DMS 273 (cell line): ENCODE data around the gene CD68.
"Not testable (repeated sequence)": the region's sequence is repeated elsewhere in the genome, so short reads cannot be mapped to it uniquely, and the experiment has no call there.

Experiments
- DNase-seq: peaks from one replicate; lab custom pipeline; 2025; ENCODE audit not compliant: unreplicated experiment; lab: John Stamatoyannopoulos, UW

CD68 gene

DNA sequence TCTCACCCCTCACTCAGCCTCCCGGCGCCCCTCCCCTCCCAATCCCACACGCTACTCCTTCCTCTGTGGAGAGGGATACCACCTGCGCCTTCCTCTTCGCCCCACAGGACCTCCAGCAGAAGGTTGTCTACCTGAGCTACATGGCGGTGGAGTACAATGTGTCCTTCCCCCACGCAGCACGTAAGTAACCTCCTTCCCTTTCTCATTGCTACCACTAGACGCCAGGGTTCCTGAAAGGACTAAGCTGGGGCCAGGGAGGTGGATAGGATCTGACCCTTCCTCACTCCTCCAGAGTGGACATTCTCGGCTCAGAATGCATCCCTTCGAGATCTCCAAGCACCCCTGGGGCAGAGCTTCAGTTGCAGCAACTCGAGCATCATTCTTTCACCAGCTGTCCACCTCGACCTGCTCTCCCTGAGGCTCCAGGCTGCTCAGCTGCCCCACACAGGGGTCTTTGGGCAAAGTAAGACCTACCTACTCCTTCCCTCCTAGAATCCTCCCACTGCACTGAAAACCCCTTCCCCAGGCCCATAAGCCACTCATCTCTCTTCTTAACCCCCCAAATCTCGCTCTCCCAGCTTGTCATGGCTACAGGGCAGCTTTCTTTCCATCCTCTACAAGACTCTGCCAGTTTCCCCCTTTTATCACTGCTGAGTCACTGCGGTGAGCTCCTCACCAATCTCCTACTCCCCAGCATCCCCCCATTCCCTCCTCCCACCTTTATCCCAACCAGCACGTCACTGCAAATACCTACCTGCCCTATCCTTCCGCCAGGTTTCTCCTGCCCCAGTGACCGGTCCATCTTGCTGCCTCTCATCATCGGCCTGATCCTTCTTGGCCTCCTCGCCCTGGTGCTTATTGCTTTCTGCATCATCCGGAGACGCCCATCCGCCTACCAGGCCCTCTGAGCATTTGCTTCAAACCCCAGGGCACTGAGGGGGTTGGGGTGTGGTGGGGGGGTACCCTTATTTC is 1.5 kb downstream of the CD68 start:
- no peak for DNase-seq

DNA sequence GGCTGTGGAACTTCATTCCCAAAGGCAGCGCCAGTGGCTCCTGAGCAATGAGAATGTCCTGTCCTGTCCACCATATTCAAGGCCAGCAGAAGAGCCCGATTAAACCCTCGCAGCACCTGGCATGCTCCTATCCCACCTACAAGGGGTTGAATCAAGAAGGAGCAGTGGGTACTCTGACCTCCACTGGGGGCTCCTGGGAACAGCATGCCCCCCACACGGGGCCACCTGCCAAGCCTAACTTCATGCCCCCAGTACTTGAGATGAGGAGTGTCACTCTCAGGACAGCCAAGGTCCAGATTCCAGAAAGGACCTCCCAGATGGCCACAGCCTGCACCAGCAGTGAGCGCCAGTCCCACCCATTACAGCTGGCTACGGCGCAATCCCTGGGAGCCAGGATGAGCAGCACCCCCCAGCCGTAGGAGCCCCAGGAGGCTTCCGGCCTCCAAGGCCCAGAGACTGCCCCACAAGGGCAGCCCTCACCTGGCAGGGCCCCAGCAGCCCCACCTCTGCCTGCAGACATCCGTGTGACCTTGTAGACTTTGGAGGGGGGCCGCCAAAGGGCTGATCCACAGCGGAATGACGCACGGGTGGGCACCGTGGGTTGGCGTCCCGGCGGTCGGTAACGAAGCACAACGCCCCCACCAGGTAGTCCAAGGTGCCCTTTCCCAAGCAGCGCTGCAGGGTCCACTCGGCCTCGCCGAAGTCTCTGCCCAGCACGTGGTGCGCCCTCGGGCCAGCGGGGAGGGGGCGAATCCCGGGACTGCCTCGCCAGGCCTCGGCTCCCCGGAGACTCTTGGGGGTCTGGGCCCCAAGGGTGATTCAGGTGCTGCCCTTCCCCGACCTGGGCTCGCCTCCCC is 3.2 kb downstream of the CD68 start:
- DNase-seq: no peak

- DNase-seq: peak; percentile 97
Measured at GRCh38 chr17:7583253-7584109, 4.0 kb downstream of the CD68 start, which contains the start of gene MPDU1. MPDU1 (plus strand) TSS chr17:7583852; CDS start chr17:7583863, 11 bp downstream.

- DNase-seq: peak; percentile 52
Measured at GRCh38 chr17:7586673-7587419, 7.4 kb downstream of the CD68 start.

DNA sequence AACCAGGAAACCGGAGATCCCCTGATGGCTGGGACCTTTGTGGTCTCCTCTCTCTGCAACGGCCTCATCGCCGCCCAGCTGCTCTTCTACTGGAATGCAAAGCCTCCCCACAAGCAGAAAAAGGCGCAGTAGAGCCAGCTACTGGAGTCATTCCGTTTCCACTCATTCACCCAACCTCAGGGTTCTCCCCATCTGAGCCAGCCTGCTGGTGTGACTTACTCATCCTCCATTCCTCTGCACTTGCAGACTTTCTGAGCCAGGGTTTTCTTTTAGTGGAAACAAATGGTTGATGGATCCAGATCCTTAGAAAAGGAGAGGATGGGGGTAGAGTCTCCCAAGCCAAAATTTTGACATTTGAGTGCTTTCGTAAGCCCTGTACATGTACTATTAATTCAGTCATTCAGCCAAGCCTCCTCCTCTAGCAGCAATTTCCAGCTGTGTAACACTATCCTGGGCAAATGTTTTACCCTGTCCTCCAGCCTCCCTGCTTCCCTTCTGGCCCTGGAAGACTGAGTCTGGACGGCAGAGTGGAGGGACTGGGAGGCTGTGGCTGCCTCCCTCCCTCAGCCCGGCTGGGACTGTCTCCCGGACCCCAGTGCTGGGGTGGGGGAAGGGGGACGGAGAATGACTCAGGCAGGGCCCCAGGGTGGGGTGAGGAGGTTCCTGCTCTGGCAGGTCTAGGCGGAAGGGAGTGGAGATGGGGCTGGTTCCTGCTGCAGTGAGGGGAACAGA is 8.1 kb downstream of the CD68 start:
- DNase-seq: no peak

GRCh38 chr17:7588553-7589203 is 9.2 kb downstream of the CD68 start:
- DNase-seq: no peak

DNA sequence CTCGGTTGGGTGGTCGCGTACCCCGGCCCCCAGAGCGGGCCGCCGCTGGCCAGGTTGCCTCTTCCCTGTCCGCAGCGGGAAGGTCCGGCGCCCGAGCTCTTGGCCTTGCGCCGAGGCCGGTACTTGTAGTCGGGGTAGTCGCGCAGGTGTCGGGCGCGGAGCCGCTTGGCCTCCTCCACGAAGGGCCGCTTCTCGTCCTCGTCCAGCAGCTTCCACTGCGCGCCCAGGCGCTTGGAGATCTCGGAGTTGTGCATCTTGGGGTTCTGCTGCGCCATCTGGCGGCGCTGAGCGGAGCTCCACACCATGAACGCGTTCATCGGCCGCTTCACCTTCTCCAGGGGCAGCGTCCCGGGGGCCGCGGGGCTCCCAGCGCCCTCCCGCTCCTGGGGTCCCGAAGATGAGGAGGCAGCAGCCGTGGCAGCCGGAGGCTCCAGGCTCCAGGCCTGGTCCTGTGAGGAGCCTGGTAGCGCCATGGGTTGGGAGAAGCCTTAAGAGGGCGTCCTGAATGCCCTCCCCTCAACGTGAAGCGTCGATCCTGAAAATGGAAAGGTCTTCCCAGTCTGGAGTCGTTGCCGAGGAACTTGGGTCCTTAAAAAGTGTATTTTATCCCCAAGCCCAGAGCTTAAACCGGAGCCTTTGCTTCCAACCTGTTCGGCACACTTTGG is 9.9 kb downstream of the CD68 start:
- DNase-seq: peak; percentile 81

DNA sequence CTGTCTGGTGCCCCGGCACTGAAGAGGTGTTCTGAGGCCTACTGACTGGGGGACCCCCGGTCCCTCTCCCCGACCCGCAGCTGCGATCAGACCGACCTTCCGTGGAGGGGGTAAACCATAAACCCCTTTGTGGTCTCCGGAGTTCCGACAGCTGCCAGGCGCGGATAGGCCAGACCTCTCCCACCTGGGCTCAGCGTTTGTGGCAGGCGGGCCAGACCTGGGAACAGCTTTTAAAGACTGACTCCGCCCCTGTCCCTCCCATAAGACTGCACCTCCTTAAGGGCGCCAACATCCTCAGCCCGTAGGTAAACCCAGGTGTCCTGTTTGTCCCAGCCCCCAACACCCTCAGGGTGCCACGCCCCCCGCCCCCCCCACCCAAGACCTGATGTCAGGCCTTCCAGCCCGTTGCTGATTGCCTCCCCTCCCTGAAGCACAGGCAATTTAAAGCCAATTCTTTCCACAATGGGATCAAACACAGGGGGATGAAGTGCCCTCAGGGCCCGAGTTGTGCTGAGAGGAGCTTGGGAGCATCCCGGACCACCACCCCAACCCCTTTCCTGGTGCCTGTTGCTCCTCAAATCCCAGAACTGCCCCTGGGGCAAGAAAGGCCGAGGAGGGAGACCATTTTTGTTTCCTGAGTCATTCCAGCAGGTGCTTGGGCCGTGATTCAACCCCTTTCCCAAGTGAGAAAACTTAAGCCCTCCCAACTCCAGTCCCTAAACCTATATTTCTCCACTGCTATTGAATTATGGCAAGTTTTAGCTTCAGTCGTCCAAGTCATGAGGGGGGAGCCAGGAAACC is 10.7 kb downstream of the CD68 start, which contains the start of gene SOX15:
SOX15 (minus strand) TSS at position 204 of the 801 bp plus-strand sequence. CDS start 418 bp downstream, outside the sequence.
- DNase-seq: no peak

DNA sequence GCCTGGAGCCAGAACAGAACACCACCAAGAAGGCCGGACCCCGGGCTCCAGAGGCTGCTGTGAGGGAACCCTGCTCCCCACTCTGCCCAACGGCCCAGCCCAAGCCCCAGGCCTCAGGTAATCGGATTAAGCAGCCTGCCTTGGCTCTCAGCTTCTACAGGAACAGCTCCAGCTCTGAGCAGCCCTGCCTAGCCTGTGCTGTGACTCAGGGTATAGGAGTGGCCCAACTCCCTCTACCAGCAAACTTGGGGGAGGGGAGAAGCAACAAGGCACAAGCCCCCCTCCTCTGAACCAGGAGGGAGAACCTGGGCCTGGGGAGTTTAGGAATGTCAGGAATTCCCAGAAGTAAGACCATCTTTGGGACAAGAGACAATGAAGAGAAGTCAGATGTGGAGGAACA is 11.3 kb downstream of the CD68 start:
- DNase-seq: no peak

- DNase-seq: no peak
Measured at GRCh38 chr17:7591596-7591995, 12.2 kb downstream of the CD68 start.

GRCh38 chr17:7592422-7593021 is 13.1 kb downstream of the CD68 start:
- no peak for DNase-seq

DNA sequence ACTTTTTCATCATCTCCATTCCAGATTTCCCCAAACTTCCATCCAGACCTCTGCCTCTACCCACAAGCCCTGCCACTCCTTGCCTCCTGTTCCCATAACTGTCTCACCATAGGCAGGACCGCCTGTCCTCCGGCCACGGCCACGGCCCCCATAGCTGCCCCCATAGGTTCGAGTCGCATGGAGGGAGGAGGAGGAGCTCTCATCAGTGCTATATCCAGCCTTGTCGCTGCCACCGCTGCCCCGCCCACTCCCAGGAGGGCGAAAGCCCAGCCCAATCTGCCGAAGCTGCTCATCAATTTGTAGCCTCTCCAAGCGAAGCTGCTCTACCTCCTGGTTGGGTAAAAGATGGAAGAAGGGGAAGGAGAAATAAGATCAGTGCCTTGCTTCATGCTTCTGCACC is 13.9 kb downstream of the CD68 start:
- no peak for DNase-seq

DNA sequence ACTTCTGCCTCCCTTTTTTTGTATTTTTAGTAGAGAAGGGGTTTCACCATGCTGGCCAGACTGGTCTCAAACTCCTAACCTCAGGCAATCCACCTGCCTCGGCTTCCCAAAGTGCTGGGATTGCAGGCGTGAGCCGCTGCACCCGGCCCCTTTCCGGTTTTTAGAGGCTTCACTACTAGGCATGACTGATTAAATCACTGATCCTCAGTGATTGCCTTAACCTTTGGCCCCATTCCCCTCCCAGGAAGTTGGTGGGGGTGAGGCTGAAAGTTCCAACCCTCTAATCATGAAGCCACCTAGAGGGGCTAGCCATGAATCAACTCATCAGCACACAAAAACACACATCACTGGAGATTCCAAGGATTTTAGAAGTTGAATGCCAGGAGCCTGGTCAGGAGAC is 18.1 kb downstream of the CD68 start:
- DNase-seq: not testable (repeated sequence)

GRCh38 chr17:7606280-7606679 is 26.8 kb downstream of the CD68 start:
- DNase-seq: no peak

GRCh38 chr17:7610641-7611040 is 31.2 kb downstream of the CD68 start:
- no peak for DNase-seq

DNA sequence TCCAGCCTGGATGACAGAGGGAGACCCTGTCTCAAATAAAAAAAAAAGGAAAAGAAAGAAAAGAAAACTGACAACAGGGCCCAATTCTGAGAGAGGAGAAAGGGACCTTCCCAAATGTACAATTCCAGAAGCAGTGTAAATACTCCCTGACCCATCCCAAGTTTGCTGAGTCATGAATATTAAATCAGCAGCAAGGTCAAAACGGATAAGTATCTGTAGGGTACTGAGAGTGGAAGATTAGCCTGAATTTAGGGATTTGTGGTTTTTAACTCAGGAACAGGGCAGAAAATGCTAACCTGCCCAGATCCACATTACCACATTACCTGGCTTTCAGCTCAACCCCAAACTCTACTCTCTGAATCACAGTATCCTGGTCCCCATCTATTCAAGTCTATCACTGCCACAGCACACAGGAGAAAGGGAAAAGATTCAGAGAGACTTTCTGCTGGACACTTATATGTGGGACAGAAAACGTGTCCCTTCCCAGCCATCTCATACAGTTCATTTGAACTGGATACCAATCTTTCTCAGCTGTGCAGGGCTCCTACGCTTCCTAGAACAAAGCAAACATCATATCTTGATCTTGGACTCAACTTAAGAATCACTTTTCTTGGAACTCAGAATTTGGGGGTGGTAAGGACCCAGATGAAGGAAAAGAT is 32.3 kb downstream of the CD68 start:
- no peak for DNase-seq

GRCh38 chr17:7612294-7612640 is 32.8 kb downstream of the CD68 start:
- DNase-seq: no peak
